DND-41 (cell line): ENCODE results near the gene TIMM44.

Experiments
- EZH2 ChIP-seq: IDR thresholded peaks from 3 replicates; pipeline ENCODE4 v1.6.1; 2012; ENCODE audit warnings: borderline replicate concordance, low read depth, mild to moderate bottlenecking, moderate library complexity, low read length, inconsistent platforms; ENCODE audit not compliant: severe bottlenecking
- TF ChIP-seq, protein P1 (sequence below): IDR thresholded peaks from 2 replicates; pipeline ENCODE4 v1.5.1; 2012; ENCODE audit warnings: borderline replicate concordance, low read length, moderate library complexity, mild to moderate bottlenecking; ENCODE audit not compliant: poor library complexity, severe bottlenecking; ENCODE audit errors: extremely low read depth

GRCh38 chr19:7912144-7912696 lies 31.2 kb downstream of the TIMM44 start:
- TF ChIP-seq, protein P1, sequence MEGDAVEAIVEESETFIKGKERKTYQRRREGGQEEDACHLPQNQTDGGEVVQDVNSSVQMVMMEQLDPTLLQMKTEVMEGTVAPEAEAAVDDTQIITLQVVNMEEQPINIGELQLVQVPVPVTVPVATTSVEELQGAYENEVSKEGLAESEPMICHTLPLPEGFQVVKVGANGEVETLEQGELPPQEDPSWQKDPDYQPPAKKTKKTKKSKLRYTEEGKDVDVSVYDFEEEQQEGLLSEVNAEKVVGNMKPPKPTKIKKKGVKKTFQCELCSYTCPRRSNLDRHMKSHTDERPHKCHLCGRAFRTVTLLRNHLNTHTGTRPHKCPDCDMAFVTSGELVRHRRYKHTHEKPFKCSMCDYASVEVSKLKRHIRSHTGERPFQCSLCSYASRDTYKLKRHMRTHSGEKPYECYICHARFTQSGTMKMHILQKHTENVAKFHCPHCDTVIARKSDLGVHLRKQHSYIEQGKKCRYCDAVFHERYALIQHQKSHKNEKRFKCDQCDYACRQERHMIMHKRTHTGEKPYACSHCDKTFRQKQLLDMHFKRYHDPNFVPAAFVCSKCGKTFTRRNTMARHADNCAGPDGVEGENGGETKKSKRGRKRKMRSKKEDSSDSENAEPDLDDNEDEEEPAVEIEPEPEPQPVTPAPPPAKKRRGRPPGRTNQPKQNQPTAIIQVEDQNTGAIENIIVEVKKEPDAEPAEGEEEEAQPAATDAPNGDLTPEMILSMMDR: no peak
- TF ChIP-seq EZH2: no peak
